Gastrocnemius medialis (tissue), 4 donors: ENCODE data around the gene MPRIP. TPM values are rescaled to one million over a fixed set of nuclear protein-coding genes. Genes with fewer than 3 reads are reported as not detected.

Source experiments
- ATAC-seq, 2 donors: fragments of 150-250 bp; one replicate each; pipeline ENCODE4 v1.9.1; 2016
- DNase-seq, 2 donors: peaks; one replicate each; pipeline ENCODE4 v3.0.0-alpha.2; 2019
- H3K27ac ChIP-seq, 4 donors: fragments of 200-600 bp; sonication (generic); 1 replicate in 1 of 4; 2 replicates in 3 of 4; pipeline ENCODE4 v1.5.1; 2016 to 2018; ENCODE audit warnings: mild to moderate bottlenecking in 2 of 4, moderate library complexity in 1 of 4
- H3K27me3 ChIP-seq, 3 donors: fragments of 200-600 bp; sonication (generic) in 2 of 3; 1 replicate in 1 of 3; 2 replicates in 2 of 3; pipeline versions ENCODE4 v1.5.1 to v1.6.0; 2016 to 2019; ENCODE audit warnings: mild to moderate bottlenecking in 1 of 3, moderate library complexity in 1 of 3
- H3K36me3 ChIP-seq, 2 donors: fragments of 200-600 bp; sonication (generic) in 1 of 2; one replicate each; pipeline ENCODE4 v1.5.1; 2017 to 2018
- H3K4me1 ChIP-seq, 2 donors: fragments of 200-600 bp; sonication (generic) in 1 of 2; one replicate each; pipeline ENCODE4 v1.5.1; 2016 to 2017; ENCODE audit warnings: mild to moderate bottlenecking in 2 of 2
- H3K4me3 ChIP-seq, 4 donors: fragments of 200-600 bp; sonication (generic) in 3 of 4; 1 replicate in 1 of 4; 2 replicates in 3 of 4; pipeline ENCODE4 v1.5.1; 2016 to 2019; ENCODE audit warnings: mild to moderate bottlenecking in 2 of 4
- H3K9me3 ChIP-seq, 3 donors: fragments of 200-600 bp; sonication (generic) in 2 of 3; 1 replicate in 1 of 3; 2 replicates in 2 of 3; pipeline ENCODE4 v1.5.1; 2016 to 2019
- CTCF ChIP-seq, 5 experiments: fragments of 450-650 bp in 3 of 5; fragments of 200-600 bp in 2 of 5; sonication (generic) in 2 of 5; IDR thresholded peaks in 4 of 5; conservative IDR thresholded peaks in 1 of 5; 1 replicate in 4 of 5; 2 replicates in 1 of 5; pipeline ENCODE4 v1.5.1; 2016 to 2019; ENCODE audit warnings: antibody characterized with exemption in 5 of 5, mild to moderate bottlenecking in 3 of 5, moderate library complexity in 3 of 5
- POLR2A ChIP-seq, 2 donors: fragments of 450-650 bp; IDR thresholded peaks; one replicate each; pipeline ENCODE4 v1.6.1; 2017; ENCODE audit warnings: antibody characterized with exemption in 2 of 2, mild to moderate bottlenecking in 2 of 2, moderate library complexity in 2 of 2
- in situ Hi-C, 4 donors: fragments of 200-750 bp; cut with MboI; loops; one replicate each; pipeline versions ENCODE4 v1.15.0 to v1.8.0; 2017; ENCODE audit warnings: low sequenced_read_pairs in 4 of 4
- intact Hi-C: fragments of 100-400 bp; cut with DNase I; formaldehyde crosslinking; loops from one replicate; pipeline ENCODE4 v1.15.1; 2023; ENCODE audit warnings: low total_unique reads
- total RNA-seq, 4 donors: library from RNA; depleted of rRNA; stranded (reverse); fragments of >200 nt; gene quantifications; one replicate each; pipeline versions ENCODE4 v1.1.0 to v1.2.3, GENCODE V29; 2016

MPRIP gene
- total RNA-seq, 4 donors from 2014 or later, result 71.1 to 127 (median 124) TPM

GRCh38 chr17:17173921-17174320 is 131.7 kb downstream of the MPRIP start:
- Histone ChIP-seq H3K27me3 (no peaks in the 10 kb centered on the region), H3K4me1 (peaks cover 3 to 6% of the 10 kb centered on the region in 2 donors), H3K9me3 (no peaks in the 10 kb centered on the region), H3K4me3 (no peak overlapping the region), H3K27ac (no peak overlapping the region), H3K36me3 (peaks cover 2 to 79% of the 10 kb centered on the region in 2 donors)
- ATAC-seq (no peak), DNase-seq (no peak)
- intact Hi-C loops (no loop called here), in situ Hi-C loops (no loop called here)
- TF ChIP-seq CTCF (IDR thresholded peaks at IDR 0.05 in 4 of 5, conservative IDR thresholded peaks at IDR 0.05 in 1 of 5) (no peak), POLR2A (IDR thresholded peaks at IDR 0.05) (no peak)

- Histone ChIP-seq H3K9me3 (no peaks in the 10 kb centered on the region), H3K4me3 (no peak overlapping the region), H3K36me3 (peaks cover 2 to 89% of the 10 kb centered on the region in 2 donors), H3K27me3 (no peaks in the 10 kb centered on the region), H3K27ac (peak overlapping the region in 1 of 4 donors; percentile 5), H3K4me1 (peaks cover 3 to 6% of the 10 kb centered on the region in 2 donors)
- DNase-seq, result no peak
- ATAC-seq, result no peak
- intact Hi-C loops, result no loop called here
- in situ Hi-C loops, result no loop called here
- TF ChIP-seq CTCF (IDR thresholded peaks at IDR 0.05 in 4 of 5, conservative IDR thresholded peaks at IDR 0.05 in 1 of 5), result no peak
- TF ChIP-seq POLR2A (IDR thresholded peaks at IDR 0.05), result no peak
Observed at GRCh38 chr17:17175340-17175739, 133.1 kb downstream of the MPRIP start.

- DNase-seq (no peak), ATAC-seq (no peak)
- Histone ChIP-seq H3K36me3 (peaks cover 2 to 94% of the 10 kb centered on the region in 2 donors), H3K27ac (peak overlapping the region in 1 of 4 donors; percentile 5), H3K4me1 (peaks cover 3 to 6% of the 10 kb centered on the region in 2 donors), H3K4me3 (no peak overlapping the region), H3K27me3 (no peaks in the 10 kb centered on the region), H3K9me3 (no peaks in the 10 kb centered on the region)
- TF ChIP-seq CTCF (IDR thresholded peaks at IDR 0.05 in 4 of 5, conservative IDR thresholded peaks at IDR 0.05 in 1 of 5) (no peak), POLR2A (IDR thresholded peaks at IDR 0.05) (no peak)
- in situ Hi-C loops (no loop called here), intact Hi-C loops (loop anchor here (2.0 kb wide), 1 partner anchor 17 kb away; no protein-coding TSS in a partner anchor)
Observed at GRCh38 chr17:17175917-17176316, 133.7 kb downstream of the MPRIP start.

GRCh38 chr17:17176341-17176740 is 134.1 kb downstream of the MPRIP start:
- peaks cover 2 to 99% of the 10 kb centered on the region in 2 donors for H3K36me3 ChIP-seq
- no peak for ATAC-seq
- no peaks in the 10 kb centered on the region for H3K27me3 ChIP-seq
- peaks cover 3 to 6% of the 10 kb centered on the region in 2 donors for H3K4me1 ChIP-seq
- DNase-seq, result no peak
- H3K9me3 ChIP-seq, result no peaks in the 10 kb centered on the region
- peak overlapping the region in 1 of 4 donors; percentile 5 for H3K27ac ChIP-seq
- TF ChIP-seq CTCF (IDR thresholded peaks at IDR 0.05 in 4 of 5, conservative IDR thresholded peaks at IDR 0.05 in 1 of 5), result no peak
- H3K4me3 ChIP-seq, result no peak overlapping the region
- intact Hi-C loops (loop anchor here (2.0 kb wide), 1 partner anchor 18 kb away; no protein-coding TSS in a partner anchor), in situ Hi-C loops (no loop called here)

GRCh38 chr17:17177176-17177575 is 134.9 kb downstream of the MPRIP start:
- TF ChIP-seq CTCF (IDR thresholded peaks at IDR 0.05 in 4 of 5, conservative IDR thresholded peaks at IDR 0.05 in 1 of 5) (no peak), POLR2A (IDR thresholded peaks at IDR 0.05) (no peak)
- no peak overlapping the region for H3K27ac ChIP-seq
- H3K36me3 ChIP-seq, result peaks cover 2 to 100% of the 10 kb centered on the region in 2 donors
- no peak overlapping the region for H3K4me3 ChIP-seq
- H3K9me3 ChIP-seq, result no peaks in the 10 kb centered on the region
- no peak for ATAC-seq
- in situ Hi-C loops, result no loop called here
- intact Hi-C loops, result loop anchor here (2.0 kb wide), 1 partner anchor 18 kb away; no protein-coding TSS in a partner anchor
- DNase-seq, result no peak
- peaks cover under 1 to 3% of the 10 kb centered on the region in 2 donors for H3K4me1 ChIP-seq
- H3K27me3 ChIP-seq, result no peaks in the 10 kb centered on the region
